ENCODE measurements around the gene ACSBG1. TPM values are rescaled to one million over a fixed set of nuclear protein-coding genes. Genes with fewer than 3 reads are reported as not detected.

Gene ACSBG1
- total and polyA plus RNA-seq, 2 of the 8 experiments (the other 6 are each of a cell fraction or from before 2014, with no cell fraction given): 5.4 to 7.1 TPM

- no peaks in the 10 kb centered on the region for H4K20me1 ChIP-seq (replicated peaks in 1 of 2; ENCODE audit: control insufficient read depth in 1 of 2, insufficient read depth in 2 of 2, low read length in 2 of 2)
- H3K4ac ChIP-seq (replicated peaks; ENCODE audit: insufficient read length, low read depth, low read length): no peak overlapping the region
- DNase-seq (ENCODE audit: low read depth in 1 of 2, low spot score in 2 of 2): peak in 1 of 2 experiments; percentile 39
- no peak overlapping the region for H3K27ac ChIP-seq (ENCODE audit: low read depth, low read length)
- H2BK15ac ChIP-seq (ENCODE audit: low read length): no peak overlapping the region
- no peak overlapping the region for H3K4me2 ChIP-seq (ENCODE audit: insufficient read depth in 1 of 2, low read depth in 2 of 2, low read length in 2 of 2)
- H3K14ac ChIP-seq (ENCODE audit: insufficient read length): no peak overlapping the region
- H2AFZ ChIP-seq (ENCODE audit: low read length): no peak overlapping the region
- no peak overlapping the region for H2BK12ac ChIP-seq (ENCODE audit: low read depth, low read length)
- no peak overlapping the region for H2BK20ac ChIP-seq (ENCODE audit: low read length)
- no peak overlapping the region for H2BK5ac ChIP-seq (ENCODE audit: low read depth, low read length)
- no peaks in the 10 kb centered on the region; the same call in 1 of the 2 replicates for H3K79me1 ChIP-seq (ENCODE audit: low read depth, low read length)
- no peak overlapping the region; the same call in 1 of the 2 replicates for H4K8ac ChIP-seq (ENCODE audit: extremely low read depth, insufficient read depth, low read length)
- H3K79me2 ChIP-seq (ENCODE audit: control insufficient read depth in 1 of 2, insufficient read depth in 2 of 2, low read length in 2 of 2): no peaks in the 10 kb centered on the region
- H3K23ac ChIP-seq (ENCODE audit: insufficient read length): no peak overlapping the region
- no peaks in the 10 kb centered on the region for H3K36me3 ChIP-seq (ENCODE audit: control insufficient read depth in 2 of 4, insufficient read depth in 4 of 4, low read length in 3 of 4)
- no peak overlapping the region for H3K4me3 ChIP-seq (ENCODE audit: extremely low read depth in 1 of 4, insufficient read depth in 2 of 4, low read depth in 3 of 4, low read length in 4 of 4)
- no peaks in the 10 kb centered on the region for H3K27me3 ChIP-seq (replicated peaks in 1 of 4; ENCODE audit: control insufficient read depth in 3 of 4, extremely low read depth in 1 of 4, insufficient read depth in 3 of 4, low read length in 3 of 4)
- H2BK120ac ChIP-seq (replicated peaks; ENCODE audit: low read depth, low read length): no peak overlapping the region
- no peaks in the 10 kb centered on the region for H3K23me2 ChIP-seq (ENCODE audit: low read depth, low read length)
- no peak overlapping the region for H4K5ac ChIP-seq (ENCODE audit: insufficient read length, low read depth, low read length)
- H3K56ac ChIP-seq (replicated peaks; ENCODE audit: insufficient read length, low read depth, low read length): no peak overlapping the region
- H3K18ac ChIP-seq (ENCODE audit: extremely low read depth, low read length): no peak overlapping the region
- H2AK5ac ChIP-seq (ENCODE audit: low read depth, low read length): no peak overlapping the region
- FAIRE-seq: no peak
- H3K4me1 ChIP-seq (replicated peaks in 1 of 4; ENCODE audit: control insufficient read depth in 3 of 4, insufficient read depth in 4 of 4, low read length in 3 of 4): no peaks in the 10 kb centered on the region; a peak in 1 of 7 replicates
- H3K9me3 ChIP-seq (ENCODE audit: insufficient read depth in 2 of 2, low read depth in 1 of 2, low read length in 1 of 2): no peaks in the 10 kb centered on the region
- no peak overlapping the region for H4K91ac ChIP-seq (replicated peaks; ENCODE audit: insufficient read length, low read length)
- ChIA-PET CTCF (ENCODE audit: partially characterized antibody) (interaction anchor here (0.6 to 8.1 kb wide), 17 partner anchors 9 to 205 kb away, joined by 3 to 89 read pairs (median 4); no protein-coding TSS in a partner anchor), POLR2A (ENCODE audit: partially characterized antibody) (no interaction called here)
- 88% methylated on average over 16 of the region's 17 CpGs; no CpG with 5 or more reads in 1 of the 2 experiments for WGBS, 2 experiments (ENCODE audit: extremely low coverage in 1 of 2, insufficient coverage in 1 of 2, insufficient read length in 1 of 2, insufficient replicate concordance in 2 of 2, low coverage in 1 of 2, low lambda C conversion rate in 2 of 2, missing lambda C conversion rate in 1 of 2)
- no peak overlapping the region for H3K9ac ChIP-seq (replicated peaks in 1 of 4; ENCODE audit: extremely low read depth in 1 of 4, low read depth in 3 of 4, low read length in 3 of 4)
- no peak for TF ChIP-seq SAP30 (IDR thresholded peaks at IDR 0.05; ENCODE audit: insufficient read depth, insufficient replicate concordance, low read length)
- no peak for TF ChIP-seq RFX5 (IDR thresholded peaks at IDR 0.05; ENCODE audit: borderline replicate concordance, low read depth, low read length)
- no peak for TF ChIP-seq SP2 (IDR thresholded peaks at IDR 0.05; ENCODE audit: low read length)
- TF ChIP-seq HDAC2 (IDR thresholded peaks at IDR 0.05; ENCODE audit: borderline replicate concordance in 1 of 2, low read depth in 2 of 2, low read length in 2 of 2): no peak
- no peak for TF ChIP-seq SIRT6 (IDR thresholded peaks at IDR 0.05; ENCODE audit: low read length)
- TF ChIP-seq SUZ12 (IDR thresholded peaks at IDR 0.05; ENCODE audit: low read length): no peak
- TF ChIP-seq EZH2 (IDR thresholded peaks at IDR 0.05; ENCODE audit: low read depth, low read length, severe bottlenecking): no peak
- no peak for TF ChIP-seq SIN3A (conservative IDR thresholded peaks at IDR 0.05 in 1 of 2, IDR thresholded peaks at IDR 0.05 in 1 of 2; ENCODE audit: low read depth in 1 of 2, low read length in 2 of 2)
- no peak for TF ChIP-seq POLR2AphosphoS5 (IDR thresholded peaks at IDR 0.05; ENCODE audit: low read depth, low read length)
- no peak for TF ChIP-seq SIX5 (IDR thresholded peaks at IDR 0.05; ENCODE audit: low read depth, low read length)
- no peak for TF ChIP-seq RAD21 (IDR thresholded peaks at IDR 0.05 in 1 of 2, conservative IDR thresholded peaks at IDR 0.05 in 1 of 2; ENCODE audit: low read depth in 2 of 2, low read length in 2 of 2)
Measured at GRCh38 chr15:78204351-78205309, 29.7 kb downstream of the ACSBG1 start.

Measured in H1 (cell line).